ENCODE measurements around the gene TUB. TPM values are rescaled to one million over a fixed set of nuclear protein-coding genes. Genes with fewer than 3 reads are reported as not detected.

TUB gene
- total RNA-seq, 1 experiment from 2014 or later, result 2.2 TPM

GRCh38 chr11:8149726-8150125 lies 68.7 kb downstream of the TUB start:
- Mint-ChIP-seq H3K27ac (ENCODE audit: unreplicated experiment) (no peak overlapping the region), H3K27me3 (ENCODE audit: unreplicated experiment) (peaks cover 14% of the 10 kb centered on the region), H3K4me3 (ENCODE audit: low read depth, unreplicated experiment) (no peak overlapping the region), H3K4me1 (ENCODE audit: low read depth, unreplicated experiment) (no peaks in the 10 kb centered on the region), H3K9me3 (ENCODE audit: low read depth, unreplicated experiment) (no peaks in the 10 kb centered on the region), H3K36me3 (ENCODE audit: insufficient read depth, unreplicated experiment) (no peaks in the 10 kb centered on the region)
- CTCF ChIA-PET, result no interaction called here
- no peak for DNase-seq
- no peak for TF ChIP-seq CTCF (IDR thresholded peaks at IDR 0.05; ENCODE audit: unreplicated experiment)
- no TSS peak for BruUV-seq (replicated peaks)
- intact Hi-C loops (cut with micrococcal nuclease; ENCODE audit: unreplicated experiment), result no loop called here

Other genes starting within 250 kb of the TUB start
- not detected in 2 replicates for gene OR10A6, start 149.9 kb upstream of the TUB start, total RNA-seq (2022)
- gene OR10A3, start 139.5 kb upstream of the TUB start, total RNA-seq (2022), result not detected in 2 replicates
- not detected in 2 replicates for gene NLRP10, start 115.8 kb upstream of the TUB start, total RNA-seq (2022)
- gene EIF3F, start 93.9 kb upstream of the TUB start, total RNA-seq (2022), result 178 and 197 TPM in 2 replicates
- 0.12 and 0.38 TPM in 2 replicates for gene RIC3, start 87.8 kb downstream of the TUB start, total RNA-seq (2022)
- not detected in 2 replicates for gene LMO1, start 182.7 kb downstream of the TUB start, total RNA-seq (2022)

Data from Calu3 (cell line).